GM12872 (cell line): ENCODE data around the gene GSTM1.

ENCODE experiments used
- TF ChIP-seq, protein P1 (sequence below): IDR thresholded peaks from 3 replicates; pipeline ENCODE4 v1.5.1; 2011; ENCODE audit warnings: low read depth, mild to moderate bottlenecking, low read length, moderate library complexity; ENCODE audit not compliant: insufficient read depth

Gene GSTM1

DNA sequence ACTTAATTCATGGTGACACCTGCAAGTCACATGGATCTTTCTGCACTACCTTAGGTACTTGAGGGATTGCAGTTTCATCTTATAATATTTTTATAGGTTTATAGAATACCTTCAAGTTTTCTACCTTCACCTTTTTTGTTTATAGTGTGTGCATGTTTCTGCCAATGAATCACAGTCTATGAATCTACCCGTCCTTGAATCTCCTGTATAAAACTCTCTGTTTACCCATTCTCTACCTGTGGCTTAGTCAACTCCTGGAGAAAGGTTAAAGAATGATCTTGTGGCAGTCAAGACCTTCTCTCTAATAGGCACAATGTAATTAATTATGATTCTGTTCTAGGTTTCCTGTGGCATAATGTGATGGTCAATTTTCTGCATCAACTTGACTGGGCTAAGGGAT is 22.9 kb upstream of the GSTM1 start:
- TF ChIP-seq, protein P1, sequence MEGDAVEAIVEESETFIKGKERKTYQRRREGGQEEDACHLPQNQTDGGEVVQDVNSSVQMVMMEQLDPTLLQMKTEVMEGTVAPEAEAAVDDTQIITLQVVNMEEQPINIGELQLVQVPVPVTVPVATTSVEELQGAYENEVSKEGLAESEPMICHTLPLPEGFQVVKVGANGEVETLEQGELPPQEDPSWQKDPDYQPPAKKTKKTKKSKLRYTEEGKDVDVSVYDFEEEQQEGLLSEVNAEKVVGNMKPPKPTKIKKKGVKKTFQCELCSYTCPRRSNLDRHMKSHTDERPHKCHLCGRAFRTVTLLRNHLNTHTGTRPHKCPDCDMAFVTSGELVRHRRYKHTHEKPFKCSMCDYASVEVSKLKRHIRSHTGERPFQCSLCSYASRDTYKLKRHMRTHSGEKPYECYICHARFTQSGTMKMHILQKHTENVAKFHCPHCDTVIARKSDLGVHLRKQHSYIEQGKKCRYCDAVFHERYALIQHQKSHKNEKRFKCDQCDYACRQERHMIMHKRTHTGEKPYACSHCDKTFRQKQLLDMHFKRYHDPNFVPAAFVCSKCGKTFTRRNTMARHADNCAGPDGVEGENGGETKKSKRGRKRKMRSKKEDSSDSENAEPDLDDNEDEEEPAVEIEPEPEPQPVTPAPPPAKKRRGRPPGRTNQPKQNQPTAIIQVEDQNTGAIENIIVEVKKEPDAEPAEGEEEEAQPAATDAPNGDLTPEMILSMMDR, result no peak

DNA sequence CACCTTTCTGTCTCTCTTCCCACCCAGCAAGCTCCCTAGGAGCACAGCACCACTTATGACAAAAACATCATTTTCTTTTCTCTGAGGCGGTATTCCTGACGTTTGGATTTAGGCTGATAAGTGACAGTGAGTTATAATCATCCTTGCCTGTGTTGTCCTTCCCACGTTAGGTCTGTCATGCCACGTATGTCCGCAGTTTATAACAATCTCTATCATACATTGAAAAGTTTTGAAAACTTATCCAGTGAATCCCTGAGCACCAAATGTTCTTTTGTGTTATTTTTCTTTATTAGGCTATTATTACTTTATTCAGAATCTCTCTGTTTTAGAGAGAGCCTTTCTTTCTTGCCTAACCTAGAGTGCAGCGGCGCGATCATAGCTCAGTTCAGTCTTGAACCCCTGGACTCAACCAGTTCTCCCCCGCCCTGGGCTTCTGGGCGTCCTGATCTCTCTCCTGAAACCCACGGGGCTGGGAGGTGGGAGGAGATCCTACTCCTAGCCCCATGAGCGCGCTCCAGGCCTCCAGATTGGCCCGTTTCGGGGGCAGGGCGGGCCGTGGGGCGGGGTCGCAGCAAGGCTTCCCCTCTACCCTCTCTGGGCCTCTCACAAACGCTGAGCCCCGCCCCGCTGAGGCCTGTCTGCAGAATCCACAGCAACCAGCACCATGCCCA is 20.0 kb upstream of the GSTM1 start, which contains the start of gene GSTM2:
Gene GSTM2, plus strand, starts transcription at position 606 of the 671 bp plus-strand sequence. Its CDS starts 59 bp downstream, at position 665.
- TF ChIP-seq, protein P1, result no peak

DNA sequence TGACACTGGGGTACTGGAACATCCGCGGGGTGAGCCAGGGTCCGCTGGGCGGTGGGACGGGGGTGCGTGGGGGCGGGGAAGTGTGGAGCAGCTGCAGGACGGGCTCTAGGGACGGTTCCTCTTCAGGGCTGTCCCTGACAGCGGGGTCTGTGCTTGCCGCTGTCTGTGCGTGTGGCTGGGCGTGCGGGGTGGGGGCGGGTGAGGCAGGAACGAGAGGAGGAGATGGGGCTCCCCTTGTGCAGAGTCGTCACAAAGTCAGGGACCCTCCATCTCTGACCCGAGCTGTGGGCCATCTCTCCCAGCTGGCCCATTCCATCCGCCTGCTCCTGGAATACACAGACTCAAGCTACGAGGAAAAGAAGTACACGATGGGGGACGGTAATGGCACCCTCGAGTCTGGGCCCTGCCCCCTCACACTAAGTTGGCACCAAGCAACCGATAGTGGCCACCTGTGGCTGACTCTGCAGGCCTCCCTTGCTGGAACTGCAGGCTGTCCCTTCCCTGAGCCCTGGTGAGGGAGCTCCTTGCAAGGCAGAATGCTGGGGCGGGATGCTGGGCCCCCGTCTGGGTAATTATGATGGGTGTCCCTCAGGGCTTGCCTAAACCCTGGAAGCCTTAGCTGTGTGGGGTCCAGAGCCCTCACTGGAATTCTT is 19.4 kb upstream of the GSTM1 start:
- TF ChIP-seq, protein P1, result no peak

DNA sequence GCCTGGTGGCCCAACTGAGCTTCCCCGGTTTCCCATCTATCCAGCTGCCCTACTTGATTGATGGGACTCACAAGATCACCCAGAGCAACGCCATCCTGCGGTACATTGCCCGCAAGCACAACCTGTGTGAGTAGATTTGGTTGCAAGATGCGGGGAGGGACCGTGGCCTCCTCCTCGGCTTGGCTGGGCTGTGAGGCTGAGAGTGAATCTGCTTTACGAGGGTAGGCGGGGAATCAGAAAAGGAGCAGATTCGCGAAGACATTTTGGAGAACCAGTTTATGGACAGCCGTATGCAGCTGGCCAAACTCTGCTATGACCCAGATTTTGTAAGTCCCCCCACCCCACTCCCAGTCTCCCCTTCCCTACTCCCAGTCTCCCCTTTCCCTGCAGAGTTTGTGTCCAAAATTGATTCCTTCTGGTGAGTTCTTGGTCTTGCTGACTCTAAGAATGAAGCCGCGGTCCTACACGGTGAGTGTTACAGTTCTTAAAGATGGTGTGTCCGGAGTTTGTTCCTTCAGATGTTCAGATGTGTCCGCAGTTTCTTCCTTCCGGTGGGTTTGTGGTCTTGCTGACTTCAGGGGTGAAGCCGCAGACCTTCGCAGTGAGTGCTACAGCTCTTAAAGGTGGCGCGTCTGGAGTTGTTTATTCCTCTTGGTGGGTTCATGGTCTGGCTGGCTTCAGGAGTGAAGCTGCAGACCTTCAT is 18.2 kb upstream of the GSTM1 start:
- TF ChIP-seq, protein P1, result no peak

GRCh38 chr1:109671067-109671466 is 16.6 kb upstream of the GSTM1 start:
- TF ChIP-seq, protein P1, result no peak

- TF ChIP-seq, protein P1, result no peak
These were observed 10.2 kb upstream of the GSTM1 start for GRCh38 chr1:109677459-109677858.

- TF ChIP-seq, protein P1, result no peak
These were observed 2.3 kb downstream of the GSTM1 start for GRCh38 chr1:109689844-109690405.
